NCI-H226 (cell line): ENCODE measurements around the gene ONECUT3.

ENCODE experiments used
- DNase-seq: peaks from one replicate; pipeline ENCODE4 v3.0.0-alpha.2; 2015

The ONECUT3 gene

GRCh38 chr19:1799695-1800342 lies 46.5 kb downstream of the ONECUT3 start:
- no peak for DNase-seq

GRCh38 chr19:1804858-1805257 lies 51.6 kb downstream of the ONECUT3 start:
- no peak for DNase-seq

- no peak for DNase-seq
Observed at GRCh38 chr19:1805401-1806183, 52.3 kb downstream of the ONECUT3 start.

- no peak for DNase-seq
Observed at GRCh38 chr19:1806184-1807029, 53.1 kb downstream of the ONECUT3 start.

- no peak for DNase-seq
Observed at GRCh38 chr19:1807030-1807694, 53.9 kb downstream of the ONECUT3 start.

GRCh38 chr19:1807695-1808394 lies 54.5 kb downstream of the ONECUT3 start:
- DNase-seq: no peak

- no peak for DNase-seq
Observed at GRCh38 chr19:1808395-1808731, 55.1 kb downstream of the ONECUT3 start.

GRCh38 chr19:1809678-1810077 lies 56.4 kb downstream of the ONECUT3 start:
- DNase-seq: no peak

- no peak for DNase-seq
Observed at GRCh38 chr19:1810439-1811160, 57.3 kb downstream of the ONECUT3 start.

- peak; percentile 49 for DNase-seq
Observed at GRCh38 chr19:1811472-1811894, 58.2 kb downstream of the ONECUT3 start.

GRCh38 chr19:1811942-1812425 lies 58.7 kb downstream of the ONECUT3 start, which contains the start of gene ATP8B3:
TSS of gene ATP8B3 (minus strand) at chr19:1812276. CDS start at chr19:1811736, 540 bp downstream.
- DNase-seq: no peak

GRCh38 chr19:1812426-1813191 lies 59.3 kb downstream of the ONECUT3 start:
- DNase-seq: peak; percentile 97

GRCh38 chr19:1813192-1814182 lies 60.2 kb downstream of the ONECUT3 start:
- no peak for DNase-seq

- DNase-seq: no peak
Observed at GRCh38 chr19:1814391-1814790, 61.1 kb downstream of the ONECUT3 start.

- no peak for DNase-seq
Observed at GRCh38 chr19:1814833-1815604, 61.7 kb downstream of the ONECUT3 start.

- no peak for DNase-seq
Observed at GRCh38 chr19:1815605-1816529, 62.6 kb downstream of the ONECUT3 start.
